Measurements from ENCODE around the gene XIRP2. TPM values are rescaled to one million over a fixed set of nuclear protein-coding genes. Genes with fewer than 3 reads are reported as not detected.
"Not testable (repeated sequence)": the region's sequence is repeated elsewhere in the genome, so short reads cannot be mapped to it uniquely, and the experiment has no call there.

Gene XIRP2
- total RNA-seq, 1 donor from 2014 or later: not detected

DNA sequence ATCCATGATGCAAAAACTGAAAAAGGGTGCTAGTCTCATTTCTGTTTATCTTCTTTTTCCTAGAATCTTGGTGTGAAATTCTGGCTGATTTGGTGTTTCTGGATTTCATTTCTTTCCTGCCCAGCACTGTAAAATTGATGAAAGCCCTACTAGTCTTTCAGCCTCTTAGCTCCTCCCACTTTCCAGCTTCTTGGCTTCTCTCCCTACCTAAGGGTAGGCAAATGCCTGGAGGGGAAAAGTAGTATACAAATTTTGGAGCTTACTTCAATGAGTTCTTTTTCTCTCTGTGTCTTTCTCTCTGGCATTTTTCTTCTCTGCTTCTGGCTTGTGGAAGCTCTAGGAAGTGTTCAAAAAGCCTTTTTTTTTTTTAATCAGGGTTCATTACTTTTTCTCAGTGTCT lies 160.5 kb downstream of the XIRP2 start:
- DNase-seq (ENCODE audit: low spot score) (no peak), ATAC-seq (no peak)

DNA sequence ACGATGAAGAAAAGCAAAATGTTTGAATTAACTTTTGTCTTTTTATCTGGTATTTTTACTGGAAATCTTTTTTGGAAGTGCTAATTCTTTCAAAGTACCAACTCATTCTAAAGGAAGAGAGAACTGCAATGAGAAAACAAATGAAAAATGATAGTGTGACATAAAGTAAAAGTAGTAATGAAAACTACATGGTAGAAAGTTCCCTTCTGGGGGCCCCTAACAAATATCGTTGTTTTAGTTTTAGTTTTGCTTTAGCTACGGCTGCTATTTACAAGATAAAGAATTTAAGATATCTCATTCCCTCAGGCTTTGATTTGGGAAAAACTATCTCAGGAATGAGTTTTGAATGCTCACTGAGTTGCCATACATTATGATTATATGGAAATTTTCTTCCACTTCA lies 161.4 kb downstream of the XIRP2 start:
- no peak for ATAC-seq
- DNase-seq (ENCODE audit: low spot score): no peak

DNA sequence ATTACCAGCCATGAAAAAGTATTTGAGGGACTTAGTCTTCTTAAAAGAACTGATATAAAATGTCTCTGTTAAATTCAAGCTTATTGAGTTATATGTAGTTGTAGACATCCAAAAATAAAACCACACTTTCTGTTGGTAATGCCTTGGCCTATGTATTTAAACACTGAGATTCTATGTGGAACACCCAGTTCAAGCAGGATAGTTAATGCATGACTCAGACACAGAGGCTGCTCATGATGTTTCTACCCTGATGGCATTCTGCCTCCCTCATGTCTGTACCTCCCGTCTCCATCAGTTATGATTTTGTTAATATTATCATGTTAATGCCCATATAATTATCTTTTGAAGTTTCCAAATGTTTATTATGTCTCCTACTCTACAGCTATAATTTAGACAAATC lies 164.5 kb downstream of the XIRP2 start:
- no peak for DNase-seq (ENCODE audit: low spot score)
- no peak for ATAC-seq

DNA sequence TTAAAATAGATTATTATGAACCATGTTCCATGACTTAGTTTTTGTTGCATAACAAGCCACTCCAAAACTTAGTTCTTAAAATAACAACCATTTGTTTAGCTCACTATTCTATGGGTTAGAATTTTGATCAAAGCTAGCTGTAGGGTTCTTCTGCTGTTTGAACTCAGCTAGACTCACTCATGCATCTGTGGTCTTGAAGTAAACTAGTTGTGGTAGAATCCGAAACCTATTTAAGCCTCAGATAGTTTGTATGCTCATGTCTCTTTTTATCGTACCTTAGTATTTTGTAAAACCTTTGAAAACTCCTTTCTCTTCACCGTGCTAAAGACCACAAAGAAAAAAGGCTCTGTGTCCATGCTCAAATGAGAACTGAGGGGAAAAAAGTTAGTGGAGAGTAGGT lies 166.6 kb downstream of the XIRP2 start:
- ATAC-seq (no peak), DNase-seq (ENCODE audit: low spot score) (no peak)

DNA sequence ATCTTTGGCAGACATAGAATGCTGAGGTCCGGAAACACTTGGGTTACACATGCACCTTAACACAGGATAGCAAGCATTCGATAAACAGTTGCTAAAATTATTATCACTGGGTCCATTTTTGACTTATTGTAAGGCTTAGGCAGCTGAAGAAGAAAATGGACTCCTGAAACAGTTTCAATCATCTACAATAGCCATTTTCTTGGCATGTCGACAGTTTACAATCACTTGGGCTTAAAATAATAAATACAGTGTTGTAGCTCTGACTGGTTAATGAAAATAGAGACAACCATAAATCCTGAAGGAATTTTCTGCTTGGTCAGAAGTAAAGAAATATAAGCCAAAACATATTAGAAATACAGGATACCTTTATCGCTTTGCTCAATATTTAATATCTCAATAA lies 169.2 kb downstream of the XIRP2 start:
- no peak for DNase-seq (ENCODE audit: low spot score)
- no peak for ATAC-seq

DNA sequence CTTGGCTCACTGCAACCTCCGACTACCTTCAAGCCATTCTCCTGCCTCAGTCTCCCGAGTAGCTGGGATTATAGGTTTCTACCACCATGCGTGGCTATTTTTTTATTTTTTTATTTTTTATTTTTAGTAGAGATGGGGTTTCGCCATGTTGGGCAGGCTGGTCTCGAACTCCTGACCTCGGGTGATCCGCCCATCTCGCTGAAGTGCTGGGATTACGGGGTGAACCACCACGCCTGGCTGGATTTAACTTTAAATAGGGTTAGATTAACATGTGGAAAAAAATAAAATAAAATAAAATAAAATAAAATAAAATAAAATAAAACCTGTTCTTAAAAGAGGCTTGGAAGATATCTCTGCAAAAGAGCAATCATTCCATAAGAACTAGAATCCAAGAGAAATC lies 170.9 kb downstream of the XIRP2 start:
- DNase-seq (ENCODE audit: low spot score): no peak
- no peak for ATAC-seq

DNA sequence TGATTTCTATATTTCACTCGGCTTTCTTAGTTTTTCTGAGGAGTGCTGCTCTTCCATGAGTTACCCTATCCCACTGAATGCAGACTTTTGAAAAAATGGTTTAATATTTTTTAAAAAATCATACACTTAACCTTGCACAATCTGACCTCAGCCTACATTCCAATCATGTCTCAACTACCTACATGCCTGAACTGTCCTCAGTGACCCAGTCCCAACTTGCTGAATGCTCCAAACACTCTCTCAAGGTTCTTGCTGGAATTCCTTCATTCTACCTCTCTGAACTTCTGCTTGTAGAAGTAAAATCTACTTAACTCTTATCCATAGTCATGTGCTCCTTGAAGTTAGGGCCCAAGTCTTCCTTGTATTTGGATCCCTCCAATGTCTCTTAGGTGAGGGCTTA lies 181.6 kb downstream of the XIRP2 start:
- ATAC-seq: no peak
- no peak for DNase-seq (ENCODE audit: low spot score)

DNA sequence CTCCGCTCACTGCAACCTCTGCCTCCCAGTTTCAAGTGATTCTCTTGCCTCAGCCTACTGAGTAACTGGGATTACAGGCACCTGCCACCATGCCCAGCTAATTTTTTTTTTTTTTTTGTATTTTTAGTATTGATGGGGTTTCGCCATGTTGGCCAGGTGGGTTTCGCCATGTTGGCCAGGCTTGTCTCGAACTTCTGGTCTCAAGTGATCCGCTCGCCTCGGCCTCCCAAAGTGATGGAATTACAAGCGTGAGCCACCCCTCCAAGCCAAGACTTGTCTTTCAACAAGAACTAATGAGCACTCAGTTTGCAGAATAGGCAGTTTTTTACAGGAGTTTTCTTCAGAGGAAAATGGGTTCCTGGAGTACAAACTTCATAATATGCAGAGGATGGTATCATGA lies 187.4 kb downstream of the XIRP2 start:
- not testable (repeated sequence) for DNase-seq (ENCODE audit: low spot score); ATAC-seq

DNA sequence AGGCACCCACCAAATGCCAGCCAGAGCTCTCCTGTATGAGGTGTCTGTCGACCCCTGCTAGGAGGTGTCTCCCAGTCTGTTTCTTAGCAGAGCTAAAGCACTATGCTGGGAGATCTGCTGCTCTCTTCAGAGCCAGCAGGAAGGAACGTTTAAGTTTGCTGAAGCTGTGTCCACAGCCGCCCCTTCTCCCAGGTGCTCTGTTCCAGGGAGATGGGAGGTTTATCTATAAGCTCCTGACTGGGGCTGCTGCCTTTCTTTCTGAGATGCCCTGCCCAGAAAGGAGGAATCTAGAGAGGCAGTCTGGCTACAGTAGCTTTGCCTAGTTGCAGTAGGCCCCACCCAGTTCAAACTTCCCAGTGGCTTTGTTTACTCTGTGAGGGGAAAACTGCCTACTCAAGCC lies 210.7 kb downstream of the XIRP2 start:
- DNase-seq (ENCODE audit: low spot score); ATAC-seq: not testable (repeated sequence)

DNA sequence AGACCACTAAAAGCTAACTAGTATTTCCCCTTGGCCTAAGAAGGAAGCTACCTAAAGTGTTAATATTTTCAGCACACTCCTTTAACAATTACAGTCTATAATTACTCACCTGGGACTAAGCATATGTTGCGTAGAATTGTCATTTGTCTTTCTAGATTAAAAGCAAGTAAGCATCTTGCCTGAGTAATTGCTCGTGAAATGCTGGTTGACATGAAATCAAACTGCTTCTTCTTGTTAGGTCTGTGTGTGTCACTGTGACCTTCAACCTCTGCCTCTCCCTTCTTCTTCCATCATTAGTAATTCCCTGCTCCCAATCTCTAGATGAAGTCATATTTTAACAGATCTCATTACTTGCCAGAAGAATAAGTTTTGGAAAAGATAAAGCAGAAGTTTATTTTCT lies 212.2 kb downstream of the XIRP2 start:
- DNase-seq (ENCODE audit: low spot score) (no peak), ATAC-seq (no peak)

DNA sequence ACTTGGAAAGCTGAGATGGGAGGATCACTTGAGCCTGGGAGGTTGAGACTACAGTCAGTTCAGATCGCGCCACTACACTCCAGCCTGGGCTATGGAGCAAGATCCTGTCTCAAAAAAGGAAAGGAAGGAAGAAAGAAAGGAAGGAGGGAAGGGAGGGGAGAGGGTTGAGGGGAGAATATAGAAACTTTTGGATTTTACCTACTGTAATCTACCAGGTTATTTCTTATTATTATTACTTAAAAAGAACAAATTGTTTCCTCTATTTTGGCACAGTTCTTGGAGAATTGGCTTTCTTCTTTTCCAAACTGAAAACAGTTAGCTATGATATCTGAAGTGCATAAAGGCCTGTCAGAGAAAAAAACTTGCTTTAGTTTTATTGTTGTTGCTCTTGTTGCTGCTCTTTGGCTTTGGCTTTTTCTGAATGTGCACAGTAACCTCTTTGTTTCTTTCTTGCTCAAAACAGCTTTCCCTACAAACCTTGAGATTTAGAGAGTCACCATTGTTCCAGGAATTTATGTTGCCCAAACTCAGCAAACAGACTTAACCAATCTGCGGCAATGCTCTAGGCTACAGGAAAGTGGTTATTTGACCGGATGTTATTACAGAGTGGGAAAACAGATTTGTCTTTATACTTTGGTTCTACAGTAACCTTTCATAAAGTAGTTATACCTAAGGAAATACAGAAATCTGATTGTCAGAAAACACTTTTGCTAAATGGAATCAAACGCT lies 214.9 kb downstream of the XIRP2 start:
- no peak for ATAC-seq
- no peak for DNase-seq (ENCODE audit: low spot score)

DNA sequence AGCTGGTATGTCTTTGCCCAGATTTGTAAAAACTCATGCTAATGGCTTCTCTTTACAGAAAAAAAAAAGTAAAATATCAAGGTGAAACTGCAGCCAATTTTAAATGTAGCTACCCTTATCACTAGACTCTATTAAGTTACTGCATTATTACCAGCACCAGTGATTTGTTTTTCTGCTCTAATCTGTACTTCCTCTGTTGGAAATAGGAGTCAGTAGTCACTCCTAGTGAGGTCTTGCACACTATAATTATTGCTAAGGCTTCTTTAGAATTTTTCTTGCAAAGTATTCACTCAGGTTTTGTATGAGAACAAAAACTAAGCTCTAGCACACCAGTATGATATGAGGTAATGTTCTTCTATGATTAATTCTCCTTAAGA lies 215.5 kb downstream of the XIRP2 start:
- DNase-seq (ENCODE audit: low spot score) (no peak), ATAC-seq (no peak)

DNA sequence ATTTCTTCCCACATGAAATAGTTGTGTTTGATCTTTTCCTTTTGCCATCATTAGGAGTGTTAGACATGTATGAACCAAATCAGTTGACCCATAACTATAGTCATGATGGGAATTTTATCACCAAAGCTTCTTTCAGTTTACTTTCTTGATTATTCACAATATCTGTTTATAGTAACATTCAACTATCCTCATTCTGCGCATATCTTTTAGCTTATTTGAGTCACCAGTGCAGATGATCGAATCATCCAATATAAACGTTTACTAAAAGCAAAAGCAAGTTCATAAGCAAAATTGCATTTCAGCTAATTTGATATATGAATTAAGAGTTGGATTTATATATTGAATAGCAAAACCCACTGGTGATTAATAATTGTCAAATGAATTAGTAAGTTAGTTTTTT lies 216.4 kb downstream of the XIRP2 start:
- DNase-seq (ENCODE audit: low spot score): no peak
- ATAC-seq: no peak

DNA sequence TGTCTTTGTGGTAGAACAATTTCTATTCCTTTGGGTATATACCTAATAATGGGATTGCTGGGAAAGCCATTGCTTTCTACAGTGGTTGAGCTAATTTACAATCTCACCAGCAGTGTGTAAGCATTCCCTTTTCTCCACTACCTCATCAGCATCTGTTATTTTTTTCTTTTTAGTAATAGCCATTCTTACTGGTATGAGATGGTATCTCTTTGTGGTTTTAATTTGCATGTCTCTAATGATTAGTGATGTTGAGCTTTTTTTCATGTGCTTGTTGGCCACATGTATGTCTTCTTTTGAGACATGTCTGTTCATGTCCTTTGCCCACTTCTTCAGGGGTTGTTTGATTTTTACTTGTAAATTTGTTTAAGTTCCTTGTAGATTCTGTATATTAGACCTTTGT lies 221.4 kb downstream of the XIRP2 start:
- not testable (repeated sequence) for ATAC-seq; DNase-seq (ENCODE audit: low spot score)

DNA sequence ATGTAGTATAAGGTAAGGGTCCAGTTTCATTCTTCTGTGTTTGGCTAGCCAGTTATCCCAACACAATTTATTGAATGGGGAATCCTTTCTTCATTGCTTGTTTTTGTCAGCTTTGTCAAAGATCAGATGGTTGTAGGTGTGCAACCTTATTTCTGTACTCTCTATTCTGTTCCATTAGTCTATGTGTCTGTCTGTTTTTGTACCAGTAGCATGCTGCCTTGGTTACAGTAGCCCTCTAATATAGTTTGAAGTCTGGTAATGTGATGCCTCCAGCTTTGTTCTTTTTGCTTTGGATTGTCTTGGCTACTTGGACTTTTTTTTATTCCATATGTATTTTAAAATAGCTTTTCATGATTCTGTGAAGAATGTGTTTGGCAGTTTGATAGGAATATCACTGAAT lies 222.1 kb downstream of the XIRP2 start:
- no peak for ATAC-seq
- DNase-seq (ENCODE audit: low spot score): no peak

DNA sequence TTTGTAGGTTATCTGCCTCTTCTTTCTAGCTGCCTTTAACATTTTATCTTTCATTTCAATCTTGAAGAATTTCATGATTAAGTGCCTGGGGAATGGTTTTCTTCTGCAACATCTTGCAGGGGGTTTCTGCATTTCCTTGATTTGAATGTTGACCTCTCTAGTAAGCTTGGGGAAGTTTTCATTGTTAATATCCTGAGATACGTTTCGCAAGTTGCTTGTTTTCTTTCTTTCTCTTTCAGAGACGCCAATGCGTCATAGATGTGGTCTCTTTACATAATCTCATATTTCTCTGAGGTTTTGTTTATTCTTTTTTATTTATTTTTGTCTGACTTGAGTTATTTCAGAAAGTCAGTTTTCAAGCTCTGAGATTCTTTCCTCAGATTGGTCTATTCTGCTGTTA lies 225.7 kb downstream of the XIRP2 start:
- no peak for DNase-seq (ENCODE audit: low spot score)
- ATAC-seq: no peak

DNA sequence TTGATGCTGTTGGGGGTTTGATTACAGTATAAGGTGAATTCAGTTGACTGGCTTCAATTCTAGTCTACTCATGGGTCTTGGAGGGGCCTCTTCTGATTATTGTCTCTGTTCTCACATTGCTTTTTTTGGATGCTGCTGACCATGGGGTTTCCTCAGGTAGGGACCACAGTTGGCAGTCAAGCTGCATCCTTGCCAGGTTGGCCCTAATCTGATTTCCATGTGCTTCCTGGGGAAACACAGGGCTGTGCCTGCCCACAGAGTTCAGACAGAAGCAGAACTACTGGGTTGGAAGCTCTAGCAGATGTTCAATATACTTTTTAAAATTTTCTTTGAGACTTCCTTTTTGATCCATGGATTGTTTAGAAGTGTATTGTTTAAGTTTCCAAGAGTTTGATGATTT lies 227.3 kb downstream of the XIRP2 start:
- DNase-seq (ENCODE audit: low spot score) (no peak), ATAC-seq (no peak)

DNA sequence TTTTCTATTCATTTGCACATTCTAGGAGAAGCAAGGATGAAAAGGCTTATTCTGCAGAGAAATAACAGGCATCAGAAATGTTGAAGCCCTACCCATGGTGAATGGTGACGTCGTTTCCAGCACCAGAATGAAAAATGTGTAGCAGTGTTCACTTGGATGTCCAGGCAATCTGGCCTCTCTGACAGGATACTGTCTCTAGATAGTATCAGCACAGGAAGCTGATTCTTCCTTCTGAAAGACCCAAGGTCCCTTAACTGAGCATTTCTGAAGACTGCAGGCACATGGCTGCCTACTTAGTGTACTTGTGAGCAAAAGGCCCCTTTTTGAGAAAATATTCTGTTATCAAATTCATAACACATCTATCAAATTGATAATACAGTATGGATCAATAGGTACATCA lies 234.1 kb downstream of the XIRP2 start:
- no peak for DNase-seq (ENCODE audit: low spot score)
- ATAC-seq: no peak

DNA sequence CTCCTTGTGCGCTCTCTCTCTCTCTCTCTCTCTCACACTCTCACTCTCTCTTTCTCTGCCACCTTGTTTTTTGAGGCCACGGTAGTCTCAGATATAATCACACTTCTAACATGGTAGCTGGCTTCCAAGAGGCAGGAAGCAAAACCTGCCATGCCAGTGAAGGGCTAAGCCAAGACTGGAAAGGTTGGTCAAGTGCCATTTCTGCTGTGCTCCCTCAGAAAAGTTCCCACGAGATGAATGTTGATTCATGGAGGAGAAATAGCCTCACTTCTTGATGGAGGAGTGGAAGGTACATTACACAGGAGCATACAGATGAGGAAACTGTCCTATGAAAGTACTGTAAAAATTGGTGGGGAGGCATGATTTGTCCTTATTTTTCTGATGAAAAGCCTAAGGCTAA lies 237.9 kb downstream of the XIRP2 start:
- no peak for DNase-seq (ENCODE audit: low spot score)
- ATAC-seq: no peak

DNA sequence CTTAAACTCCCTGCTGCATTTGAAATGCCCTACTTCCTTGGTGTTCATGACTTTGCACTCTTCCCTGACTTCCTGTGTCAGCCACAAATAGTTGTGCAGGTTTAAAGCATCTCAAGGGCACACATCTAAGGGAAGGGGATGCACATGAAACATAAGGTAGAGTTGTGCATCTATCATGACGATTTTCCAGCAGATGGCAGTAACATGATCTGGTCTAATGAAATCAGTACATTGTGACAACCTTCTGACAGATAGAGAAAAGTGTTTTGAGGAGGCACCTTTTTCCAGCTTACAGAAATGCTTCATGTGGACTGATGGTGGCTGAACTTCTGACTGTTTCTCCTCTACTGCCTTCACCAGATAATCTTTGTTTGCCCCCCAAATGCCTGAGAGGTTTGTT lies 238.9 kb downstream of the XIRP2 start:
- no peak for DNase-seq (ENCODE audit: low spot score)
- ATAC-seq: peak; percentile 38

DNA sequence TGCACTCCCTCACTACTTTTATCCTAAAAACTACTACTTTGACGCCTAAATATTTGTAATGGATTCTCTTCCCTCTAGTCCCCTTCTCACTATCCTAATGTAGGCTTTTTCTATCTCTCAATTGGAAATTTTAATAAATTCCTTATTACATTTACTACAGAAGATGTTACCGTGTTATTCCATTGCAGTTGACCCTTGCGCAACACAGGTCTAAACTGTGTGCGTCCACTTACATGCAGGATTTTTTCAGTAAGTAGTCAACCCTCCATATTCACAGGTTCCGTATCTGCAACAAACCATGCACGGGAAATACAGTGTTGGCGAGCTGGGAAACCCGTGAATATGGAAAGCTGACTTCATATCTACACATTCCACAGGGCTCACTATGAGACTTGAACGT lies 239.8 kb downstream of the XIRP2 start:
- no peak for ATAC-seq
- DNase-seq (ENCODE audit: low spot score): no peak

DNA sequence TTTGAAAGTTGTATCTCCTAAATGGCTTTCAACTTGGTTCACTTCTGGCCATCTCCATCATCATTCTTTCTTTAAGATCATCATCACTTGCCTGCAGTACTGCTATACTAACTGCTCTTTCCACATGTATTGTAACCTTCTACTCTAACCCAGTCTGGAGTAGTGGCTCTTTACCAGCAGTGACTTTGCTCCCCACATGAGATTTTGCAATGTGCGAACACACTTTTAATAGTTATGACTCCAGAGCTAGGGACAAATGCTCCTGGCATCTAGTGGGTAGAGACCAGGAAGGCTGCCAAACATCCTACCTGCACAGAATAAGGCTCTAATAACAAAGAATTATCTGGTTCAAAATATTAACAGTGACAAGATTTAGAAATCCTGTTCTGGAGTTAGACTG lies 243.8 kb downstream of the XIRP2 start:
- no peak for DNase-seq (ENCODE audit: low spot score)
- no peak for ATAC-seq

DNA sequence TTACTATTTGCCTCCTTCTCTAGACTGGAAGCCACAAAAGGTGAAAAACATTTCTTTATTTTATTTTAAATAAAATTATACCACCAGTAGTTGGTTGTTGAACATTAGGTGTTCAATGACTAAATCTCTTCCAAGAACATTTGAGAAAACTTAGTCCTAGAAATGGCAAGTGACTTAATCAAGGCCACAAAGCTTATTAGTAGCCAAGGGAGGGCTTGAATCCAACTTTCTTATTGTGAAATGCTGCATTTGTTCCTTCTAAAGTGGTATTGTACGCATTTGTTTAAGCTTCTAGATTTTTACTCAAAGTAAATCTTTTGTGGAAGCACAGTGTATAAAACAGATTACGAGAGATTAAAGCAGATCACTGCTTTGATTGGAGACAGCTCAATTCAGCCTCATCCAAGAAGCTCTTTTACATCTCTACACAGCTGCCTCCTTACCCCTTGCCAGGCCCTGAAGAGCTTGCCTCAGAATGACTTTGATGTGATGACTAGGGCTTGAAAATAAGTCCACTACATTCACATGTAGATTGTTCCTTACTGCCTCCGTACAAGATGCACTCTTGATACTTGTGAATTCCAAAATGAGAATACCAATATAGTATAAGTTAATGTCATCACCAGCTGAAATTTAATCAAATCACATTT lies 244.8 kb downstream of the XIRP2 start:
- DNase-seq (ENCODE audit: low spot score) (no peak), ATAC-seq (no peak)

All from left lobe of liver (tissue), 2 donors.